K562 (cell line): Measurements from ENCODE around the gene TIMM44. TPM values are rescaled to one million over a fixed set of nuclear protein-coding genes. Genes with fewer than 3 reads are reported as not detected.

Experiments used
- ATF6 ChIP-seq: sonication (generic); formaldehyde crosslinking; IDR thresholded peaks from 2 replicates; pipeline ENCODE4 v1.4.0; 2020; ENCODE audit warnings: mild to moderate bottlenecking, missing genetic modification reagents
- FOXP4 ChIP-seq: sonication (generic); formaldehyde crosslinking; IDR thresholded peaks from 2 replicates; pipeline ENCODE4 v1.8.0; 2022; ENCODE audit warnings: mild to moderate bottlenecking, missing genetic modification reagents, borderline replicate concordance
- HMGXB4 ChIP-seq: sonication (generic); formaldehyde crosslinking; IDR thresholded peaks from 2 replicates; pipeline ENCODE4 v1.8.1; 2023; ENCODE audit warnings: mild to moderate bottlenecking, missing genetic modification reagents
- MCM7 ChIP-seq, 2 experiments: fragments of 450-650 bp; IDR thresholded peaks; 2 replicates each; pipeline ENCODE4 v1.6.1; 2016 to 2018
- MNT ChIP-seq, 2 experiments: fragments of 450-650 bp; conservative IDR thresholded peaks; 2 replicates each; pipeline ENCODE4 v1.6.1; 2017; ENCODE audit warnings: mild to moderate bottlenecking in 2 of 2, moderate library complexity in 2 of 2
- MTF1 ChIP-seq: fragments of 250-450 bp; sonication (Bioruptor Pico); IDR thresholded peaks from 2 replicates; pipeline ENCODE4 v1.9.0; 2021; ENCODE audit warnings: moderate library complexity, mild to moderate bottlenecking, inconsistent platforms, borderline replicate concordance
- NFATC3 ChIP-seq: fragments of 450-650 bp; IDR thresholded peaks from 2 replicates; pipeline ENCODE4 v1.6.1; 2017; ENCODE audit warnings: mild to moderate bottlenecking
- PREB ChIP-seq: sonication (generic); formaldehyde crosslinking; IDR thresholded peaks from 2 replicates; pipeline ENCODE4 v1.8.1; 2023; ENCODE audit warnings: mild to moderate bottlenecking, missing genetic modification reagents
- SMAD2 ChIP-seq: fragments of 150-350 bp; IDR thresholded peaks from 2 replicates; pipeline ENCODE4 v1.6.1; 2014; ENCODE audit warnings: low read depth, mild to moderate bottlenecking, low read length
- TRIM25 ChIP-seq: fragments of 450-650 bp; IDR thresholded peaks from 2 replicates; pipeline ENCODE4 v1.7.0; 2016; ENCODE audit warnings: borderline replicate concordance
- ZBTB43 ChIP-seq: sonication (generic); formaldehyde crosslinking; IDR thresholded peaks from 2 replicates; pipeline ENCODE4 v1.8.0; 2023; ENCODE audit warnings: mild to moderate bottlenecking, missing genetic modification reagents
- ZFP1 ChIP-seq: fragments of 450-650 bp; formaldehyde crosslinking; IDR thresholded peaks from 2 replicates; pipeline ENCODE4 v1.4.0; 2020; ENCODE audit warnings: mild to moderate bottlenecking, mixed read lengths
- ZNF174 ChIP-seq: fragments of 250-450 bp; sonication (Bioruptor Pico); IDR thresholded peaks from 2 replicates; pipeline ENCODE4 v1.4.0; 2020; ENCODE audit warnings: mild to moderate bottlenecking
- ZNF217 ChIP-seq: sonication (generic); formaldehyde crosslinking; IDR thresholded peaks from 2 replicates; pipeline ENCODE4 v1.8.0; 2022; ENCODE audit warnings: mild to moderate bottlenecking, missing genetic modification reagents
- ZNF444 ChIP-seq: fragments of 250-450 bp; sonication (Bioruptor Pico); IDR thresholded peaks from 2 replicates; pipeline ENCODE4 v1.4.0; 2020; ENCODE audit warnings: mild to moderate bottlenecking, moderate library complexity
- ZNF561 ChIP-seq: fragments of 450-650 bp; formaldehyde crosslinking; conservative IDR thresholded peaks from 2 replicates; pipeline ENCODE4 v1.4.0; 2020; ENCODE audit warnings: mild to moderate bottlenecking, moderate library complexity
- polyA plus RNA-seq, 8 experiments: library from polyadenylated mRNA; depleted of rRNA in 4 of 8; stranded (reverse) in 5 of 8; unstranded in 3 of 8; fragments of >200 nt; fragmentation: Nextera tagmentation in 2 of 8; fragmentation: Illumina TruSeq in 1 of 8; extraction: Ambion mirVana in 2 of 8; extraction: Trizol in 1 of 8; gene quantifications; 2 replicates each; pipeline versions ENCODE4 v1.2.1 to v1.2.3, GENCODE V29; 2011 to 2014; ENCODE audit warnings: inconsistent platforms in 1 of 8, missing spikeins in 1 of 8
- total RNA-seq, 7 experiments: library from RNA; depleted of rRNA in 6 of 7; stranded (reverse); fragments of >200 nt in 6 of 7; fragmentation: Illumina TruSeq in 2 of 7; extraction: Trizol in 2 of 7; gene quantifications; 2 replicates each; pipeline versions ENCODE4 v1.2.1 to v1.2.3, GENCODE V29; 2011 to 2021; ENCODE audit warnings: low replicate concordance in 1 of 7

TIMM44 gene
- total and polyA plus RNA-seq, 9 of the 15 experiments (the other 6 are each of a cell fraction or from before 2014, with no cell fraction given) = 10.3 to 231 (median 89.3) TPM

- no peak for TF ChIP-seq TRIM25
- no peak for TF ChIP-seq ZNF444
- no peak for TF ChIP-seq MTF1
- TF ChIP-seq ATF6 (CRISPR knock-in tag) = peak; percentile 75; the same call in 1 of the 2 replicates
- no peak for TF ChIP-seq NFATC3
- TF ChIP-seq ZFP1 (CRISPR knock-in tag) = no peak
- TF ChIP-seq ZNF174 (CRISPR knock-in tag) = no peak
- TF ChIP-seq ZNF561 (CRISPR knock-in tag) = no peak
- TF ChIP-seq ZNF217 (CRISPR knock-in tag) = no peak
- no peak for TF ChIP-seq MNT (conservative IDR thresholded peaks at IDR 0.05)
- 0 out of 2 replicates have a peak, but pooled peaks have one; percentile 70 for TF ChIP-seq ZBTB43 (CRISPR knock-in tag)
- no peak for TF ChIP-seq SMAD2
- TF ChIP-seq MCM7 (IDR thresholded peaks at IDR 0.05) = no peak
- 0 out of 2 replicates have a peak, but pooled peaks have one; percentile 48 for TF ChIP-seq HMGXB4 (CRISPR knock-in tag)
- no peak; the same call in 1 of the 2 replicates for TF ChIP-seq PREB
- 0 out of 2 replicates have a peak, but pooled peaks have one; percentile 12 for TF ChIP-seq FOXP4 (CRISPR knock-in tag)
Observed at GRCh38 chr19:7942981-7943443, 454 bp downstream of the TIMM44 start (continued).
